Pancreas (tissue), 10 donors: ENCODE measurements around the gene FAM133A. TPM values are rescaled to one million over a fixed set of nuclear protein-coding genes. Genes with fewer than 3 reads are reported as not detected.

Experiments
- ATAC-seq, 4 donors: fragments of 200-7000 bp; cut with Tn5 transposase; one replicate each; pipeline versions ENCODE4 v1.8.0 to v1.9.1; 2020; ENCODE audit warnings: mild to moderate bottlenecking in 4 of 4, moderate library complexity in 4 of 4
- DNase-seq, 6 donors: peaks; one replicate each; pipeline ENCODE4 v3.0.0-alpha.2; 2020
- FAIRE-seq: peaks from 2 replicates; lab custom pipeline; 2012; peaks lifted over from hg19 to GRCh38; lab: Jason Lieb, UNC
- H3K27ac ChIP-seq, 4 donors: fragments of 200-600 bp; sonication (generic); 1 replicate in 3 of 4; 2 replicates in 1 of 4; pipeline versions ENCODE4 v1.5.0 to v1.8.0; 2020
- H3K27me3 ChIP-seq, 4 donors: fragments of 200-600 bp; one replicate each; pipeline ENCODE4 v1.8.0; 2021
- H3K36me3 ChIP-seq, 3 donors: fragments of 200-600 bp; sonication (generic) in 1 of 3; one replicate each; pipeline versions ENCODE4 v1.5.0 to v1.8.0; 2020 to 2021
- H3K4me1 ChIP-seq, 3 donors: fragments of 200-600 bp; one replicate each; pipeline ENCODE4 v1.8.0; 2021
- H3K4me3 ChIP-seq, 4 donors: fragments of 200-600 bp; sonication (generic) in 2 of 4; one replicate each; pipeline versions ENCODE4 v1.5.0 to v1.8.0; 2020 to 2021
- H3K9me3 ChIP-seq, 4 donors: fragments of 200-600 bp; one replicate each; pipeline ENCODE4 v1.8.0; 2021
- WGBS, 2 donors: extraction: QIAGEN DNeasy Blood & Tissue Kit; methylation state at CpG; one replicate each; pipeline ENCODE4 v1.1.7; 2013; 5-methylcytosine and 5-hydroxymethylcytosine counted together
- intact Hi-C, 3 donors: fragments of 100-400 bp; cut with DNase I; formaldehyde crosslinking; loops; one replicate each; pipeline versions ENCODE4 v1.11.1 to v1.14.2; 2022
- polyA plus RNA-seq, 2 donors: library from polyadenylated mRNA; stranded (reverse); fragments of 200-250 nt; gene quantifications; one replicate each; pipeline ENCODE4 v1.2.3, GENCODE V29; 2013
- total RNA-seq, 6 donors: library from RNA; stranded (reverse); fragmentation: NEBNext Ultra II Directional in 4 of 6; extraction: Animal tissue kit (Norgen Biotek cat#: 25700) in 4 of 6; gene quantifications; one replicate each; pipeline versions ENCODE4 v1.2.1 to v1.2.4, GENCODE V29; 2021 to 2023
- TF ChIP-seq, protein P1 (sequence below), 4 donors: fragments of 200-600 bp; sonication (generic) in 3 of 4; IDR thresholded peaks; one replicate each; pipeline versions ENCODE4 v1.5.0 to v1.8.0; 2021; ENCODE audit warnings: antibody characterized with exemption in 4 of 4
- donor health status: healthy with polysubstance abuse.
- donor health status: DM: no; HTN: no; CAD: no; lungs with moderate emphysema.
- donor health status: DM: no; HTN: no; CAD: no.
- donor health status: control.
- donor health status: control.
- donor health status: Bipolar disorder and iron deficiency.
- donor health status: DM: yes; HTN: yes; CAD: no.
- donor health status: DM: no; HTN: no; CAD: no.
- donor health status: DM: no; HTN: no; CAD: no.
- donor health status: DM: yes; HTN: yes; CAD: no.

FAM133A gene
- total and polyA plus RNA-seq, 8 donors, result 0.04 to 0.42 (median 0.07) TPM; not detected in 4

DNA sequence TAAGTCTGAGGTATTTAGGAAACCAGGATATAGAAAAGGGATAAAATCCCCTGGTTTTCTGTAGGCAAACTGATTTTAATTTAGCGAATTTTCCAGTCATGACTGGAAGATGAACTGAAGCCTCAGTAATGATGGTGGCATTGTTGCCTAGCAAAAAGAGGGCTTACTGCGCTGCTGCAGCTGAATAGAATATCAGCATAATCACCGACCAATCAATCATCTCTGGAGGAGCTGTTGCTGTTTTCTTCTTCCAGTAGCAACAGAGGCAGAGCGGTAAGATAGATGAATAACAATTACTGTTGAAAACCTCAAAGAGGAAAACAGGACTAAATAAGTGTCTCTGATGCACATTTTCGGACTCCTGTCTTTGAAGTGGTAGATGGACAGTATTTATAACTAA, 86.2 kb downstream of the FAM133A start:
- no peaks in the 10 kb centered on the region for H3K9me3 ChIP-seq
- whole genome bisulfite sequencing, 2 donors, result 66% methylated on average over 5 of the region's 5 CpGs
- H3K4me3 ChIP-seq, result no peak overlapping the region
- ATAC-seq (no peak), FAIRE-seq (no peak), DNase-seq (no peak)
- no peak overlapping the region for H3K27ac ChIP-seq
- no peaks in the 10 kb centered on the region for H3K36me3 ChIP-seq
- intact Hi-C loops, result no loop called here
- peaks cover 0 to 16% (median 4%) of the 10 kb centered on the region in 4 donors for H3K27me3 ChIP-seq
- H3K4me1 ChIP-seq, result no peaks in the 10 kb centered on the region
- TF ChIP-seq, protein P1, sequence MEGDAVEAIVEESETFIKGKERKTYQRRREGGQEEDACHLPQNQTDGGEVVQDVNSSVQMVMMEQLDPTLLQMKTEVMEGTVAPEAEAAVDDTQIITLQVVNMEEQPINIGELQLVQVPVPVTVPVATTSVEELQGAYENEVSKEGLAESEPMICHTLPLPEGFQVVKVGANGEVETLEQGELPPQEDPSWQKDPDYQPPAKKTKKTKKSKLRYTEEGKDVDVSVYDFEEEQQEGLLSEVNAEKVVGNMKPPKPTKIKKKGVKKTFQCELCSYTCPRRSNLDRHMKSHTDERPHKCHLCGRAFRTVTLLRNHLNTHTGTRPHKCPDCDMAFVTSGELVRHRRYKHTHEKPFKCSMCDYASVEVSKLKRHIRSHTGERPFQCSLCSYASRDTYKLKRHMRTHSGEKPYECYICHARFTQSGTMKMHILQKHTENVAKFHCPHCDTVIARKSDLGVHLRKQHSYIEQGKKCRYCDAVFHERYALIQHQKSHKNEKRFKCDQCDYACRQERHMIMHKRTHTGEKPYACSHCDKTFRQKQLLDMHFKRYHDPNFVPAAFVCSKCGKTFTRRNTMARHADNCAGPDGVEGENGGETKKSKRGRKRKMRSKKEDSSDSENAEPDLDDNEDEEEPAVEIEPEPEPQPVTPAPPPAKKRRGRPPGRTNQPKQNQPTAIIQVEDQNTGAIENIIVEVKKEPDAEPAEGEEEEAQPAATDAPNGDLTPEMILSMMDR (IDR thresholded peaks at IDR 0.05), result no peak

Other genes starting within 250 kb of the FAM133A start
- 1 to 10 TPM in 3 of 6 donors, under 1 TPM in 3; 0.28 to 1.6 (median 0.75) TPM for gene NAP1L3, start 628 bp upstream of the FAM133A start, total RNA-seq
- gene NAP1L3, start 628 bp upstream of the FAM133A start, polyA plus RNA-seq, result 1 to 10 TPM in 1 of 2 donors, under 1 TPM in 1; 0.49 to 7.8 TPM